Suprapubic skin (tissue), 4 donors: Measurements from ENCODE around the gene TTC36.

Experiments used
- CTCF ChIP-seq, 2 donors: fragments of 200-600 bp in 1 of 2; fragments of 450-650 bp in 1 of 2; sonication (generic) in 1 of 2; IDR thresholded peaks; one replicate each; pipeline ENCODE4 v1.5.1; 2016 to 2019; ENCODE audit warnings: antibody characterized with exemption in 2 of 2, mild to moderate bottlenecking in 1 of 2, moderate library complexity in 1 of 2
- EP300 ChIP-seq: sonication (generic); formaldehyde crosslinking; IDR thresholded peaks from one replicate; pipeline ENCODE4 v1.6.1; 2017; ENCODE audit warnings: antibody characterized with exemption
- POLR2A ChIP-seq, 2 donors: fragments of 450-650 bp; IDR thresholded peaks; one replicate each; pipeline ENCODE4 v1.6.1; 2017; ENCODE audit warnings: antibody characterized with exemption in 2 of 2, mild to moderate bottlenecking in 2 of 2, moderate library complexity in 2 of 2
- POLR2AphosphoS5 ChIP-seq, 3 donors: sonication (generic); formaldehyde crosslinking; IDR thresholded peaks; one replicate each; pipeline ENCODE4 v1.6.1; 2017; ENCODE audit warnings: antibody characterized with exemption in 3 of 3

- TF ChIP-seq CTCF (IDR thresholded peaks at IDR 0.05) (no peak), POLR2A (IDR thresholded peaks at IDR 0.05) (no peak), EP300 (no peak), POLR2AphosphoS5 (IDR thresholded peaks at IDR 0.05) (no peak)
These were observed 18.3 kb downstream of the TTC36 start for GRCh38 chr11:118545533-118545932.
